Activated CD4-positive, alpha-beta memory T cell treated with anti-CD3 and anti-CD28 coated beads, Interleukin-2, amount 10 ng/mL, durations not matched to agents 7 days and 5 days (primary cell): Measurements from ENCODE around the gene NAPB. TPM values are rescaled to one million over a fixed set of nuclear protein-coding genes. Genes with fewer than 3 reads are reported as not detected.

ENCODE experiments used
- CTCF ChIA-PET: fragments of 350-600 bp; sonication (Branson Sonifier 250); formaldehyde crosslinking; loops from one replicate; lab custom pipeline; 2021; ENCODE audit warnings: antibody characterized with exemption, inconsistent platforms; lab: Charles Lee
- POLR2A ChIA-PET: fragments of 350-600 bp; sonication (Branson Sonifier 250); formaldehyde crosslinking; loops from one replicate; lab custom pipeline; 2021; ENCODE audit warnings: antibody characterized with exemption; lab: Charles Lee
- DNase-seq: peaks from one replicate; pipeline ENCODE4 v3.0.0-alpha.2; 2020
- H3K27ac Mint-ChIP-seq: one replicate; pipeline ENCODE4 v1.8.0; 2021; ENCODE audit warnings: mild to moderate bottlenecking, mixed read lengths
- H3K27me3 Mint-ChIP-seq: one replicate; pipeline ENCODE4 v1.8.0; 2021; ENCODE audit warnings: mixed read lengths
- H3K36me3 Mint-ChIP-seq: one replicate; pipeline ENCODE4 v1.8.0; 2021; ENCODE audit warnings: low read depth, mixed read lengths
- H3K4me1 Mint-ChIP-seq: one replicate; pipeline ENCODE4 v1.8.0; 2021; ENCODE audit warnings: mixed read lengths
- H3K4me3 Mint-ChIP-seq: one replicate; pipeline ENCODE4 v1.8.0; 2021; ENCODE audit warnings: mild to moderate bottlenecking, mixed read lengths
- H3K9me3 Mint-ChIP-seq: one replicate; pipeline ENCODE4 v1.8.0; 2021; ENCODE audit warnings: mixed read lengths
- total RNA-seq, 2 experiments: library from RNA; stranded (reverse); gene quantifications; one replicate each; pipeline ENCODE4 v1.2.3, GENCODE V29; 2021

NAPB gene
- total RNA-seq, 2 experiments from 2014 or later, result 16.0 TPM

DNA sequence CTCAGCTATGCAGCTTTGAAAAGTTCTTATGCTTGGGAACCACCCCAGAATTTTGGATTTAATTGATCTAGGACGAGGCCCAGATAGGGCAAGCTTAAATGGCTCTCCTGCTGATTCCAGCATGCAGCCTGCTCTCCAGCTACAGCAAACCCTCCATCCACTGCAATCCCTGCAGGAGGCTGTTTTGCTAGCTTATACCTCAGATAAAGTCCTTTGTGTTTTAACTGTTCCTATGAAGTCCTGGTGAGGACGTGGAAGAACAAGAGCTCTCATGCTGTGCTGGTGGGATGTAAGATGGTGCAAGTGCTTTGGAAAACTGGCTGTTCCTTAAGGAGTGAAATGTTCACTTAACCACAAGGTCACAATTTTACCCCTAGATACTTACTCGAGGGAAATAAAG is 96.2 kb downstream of the NAPB start:
- CTCF ChIA-PET, result no interaction called here
- Mint-ChIP-seq H3K36me3 (no peaks in the 10 kb centered on the region), H3K4me3 (no peak overlapping the region), H3K27ac (no peak overlapping the region), H3K4me1 (no peaks in the 10 kb centered on the region), H3K9me3 (no peaks in the 10 kb centered on the region), H3K27me3 (no peaks in the 10 kb centered on the region)
- DNase-seq, result no peak
- POLR2A ChIA-PET, result no interaction called here

Other genes with a start within 250 kb of the NAPB start
- gene NXT1, start 70.7 kb downstream of the NAPB start, total RNA-seq, result 10 to 100 TPM; 26.2 to 28.4 TPM
- gene GZF1, start 59.3 kb downstream of the NAPB start, total RNA-seq, result 10 to 100 TPM; 13.5 to 14.3 TPM
- gene CSTL1, start 18.2 kb upstream of the NAPB start, total RNA-seq, result not detected
- not detected for gene CST11, start 31.4 kb upstream of the NAPB start, total RNA-seq
- not detected for gene CST8, start 69.6 kb upstream of the NAPB start, total RNA-seq
- gene CST9L, start 147.0 kb upstream of the NAPB start, total RNA-seq, result not detected
- gene CST9, start 184.4 kb upstream of the NAPB start, total RNA-seq, result not detected
- under 1 TPM; 0.55 to 0.76 TPM for gene CST3, start 216.5 kb upstream of the NAPB start, total RNA-seq